IMR-90 (cell line): ENCODE results near the gene ITGA6.

Source experiments
- MAZ ChIP-seq: IDR thresholded peaks from 2 replicates; pipeline ENCODE4 v1.6.1; 2012; ENCODE audit warnings: low read depth, mild to moderate bottlenecking, low read length, improper control_type of control experiment, moderate library complexity, borderline replicate concordance
- POLR2A ChIP-seq: IDR thresholded peaks from 2 replicates; pipeline ENCODE4 v1.6.1; 2012; ENCODE audit warnings: mild to moderate bottlenecking, low read depth, low read length
- RAD21 ChIP-seq: IDR thresholded peaks from 2 replicates; pipeline ENCODE4 v1.6.1; 2012; ENCODE audit warnings: low read length, improper control_type of control experiment
- RFX5 ChIP-seq: IDR thresholded peaks from 2 replicates; pipeline ENCODE4 v1.8.0; 2012; ENCODE audit warnings: low read depth, mild to moderate bottlenecking, low read length, moderate library complexity
- SMC3 ChIP-seq: fragments of 150-350 bp; IDR thresholded peaks from 2 replicates; pipeline ENCODE4 v1.6.1; 2016; ENCODE audit warnings: low read depth, mild to moderate bottlenecking, antibody characterized with exemption, low read length, moderate library complexity
- TF ChIP-seq, protein P1 (sequence below): conservative IDR thresholded peaks from 2 replicates; pipeline ENCODE4 v1.5.1; 2012; ENCODE audit warnings: mild to moderate bottlenecking, low read depth, low read length, improper control_type of control experiment

DNA sequence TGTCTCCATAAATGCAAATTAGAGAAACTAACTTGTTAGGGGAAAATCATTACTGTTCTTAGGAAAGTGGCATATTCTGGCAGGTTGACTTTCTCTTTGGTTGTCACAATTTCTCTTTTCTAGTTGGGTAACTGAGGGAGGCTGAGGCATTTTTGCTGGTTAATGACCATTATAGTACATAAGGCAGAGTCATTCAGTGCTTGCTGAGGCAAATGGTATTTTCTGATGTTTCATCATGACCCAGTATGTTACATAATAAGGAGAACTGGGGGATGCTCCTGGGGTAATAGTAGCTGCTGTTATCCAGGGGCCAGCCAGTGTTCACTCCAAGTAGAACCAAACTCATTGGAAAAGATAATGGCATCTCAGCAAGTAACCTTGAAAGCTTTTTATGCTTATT is 62.3 kb downstream of the ITGA6 start:
- TF ChIP-seq, protein P1, sequence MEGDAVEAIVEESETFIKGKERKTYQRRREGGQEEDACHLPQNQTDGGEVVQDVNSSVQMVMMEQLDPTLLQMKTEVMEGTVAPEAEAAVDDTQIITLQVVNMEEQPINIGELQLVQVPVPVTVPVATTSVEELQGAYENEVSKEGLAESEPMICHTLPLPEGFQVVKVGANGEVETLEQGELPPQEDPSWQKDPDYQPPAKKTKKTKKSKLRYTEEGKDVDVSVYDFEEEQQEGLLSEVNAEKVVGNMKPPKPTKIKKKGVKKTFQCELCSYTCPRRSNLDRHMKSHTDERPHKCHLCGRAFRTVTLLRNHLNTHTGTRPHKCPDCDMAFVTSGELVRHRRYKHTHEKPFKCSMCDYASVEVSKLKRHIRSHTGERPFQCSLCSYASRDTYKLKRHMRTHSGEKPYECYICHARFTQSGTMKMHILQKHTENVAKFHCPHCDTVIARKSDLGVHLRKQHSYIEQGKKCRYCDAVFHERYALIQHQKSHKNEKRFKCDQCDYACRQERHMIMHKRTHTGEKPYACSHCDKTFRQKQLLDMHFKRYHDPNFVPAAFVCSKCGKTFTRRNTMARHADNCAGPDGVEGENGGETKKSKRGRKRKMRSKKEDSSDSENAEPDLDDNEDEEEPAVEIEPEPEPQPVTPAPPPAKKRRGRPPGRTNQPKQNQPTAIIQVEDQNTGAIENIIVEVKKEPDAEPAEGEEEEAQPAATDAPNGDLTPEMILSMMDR: no peak
- TF ChIP-seq MAZ (no peak), SMC3 (no peak), RAD21 (no peak), RFX5 (no peak), POLR2A (no peak)
